ENCODE data around the gene TPK1.

The TPK1 gene

GRCh38 chr7:144862612-144863319 is 26.9 kb upstream of the TPK1 start:
- TF ChIP-seq CTCF (IDR thresholded peaks at IDR 0.05; ENCODE audit: borderline replicate concordance, insufficient read depth, low read depth, low read length): no peak
- no peak overlapping the region for H3K4me3 ChIP-seq (ENCODE audit: low read depth, low read length)

- H3K4me3 ChIP-seq (ENCODE audit: low read depth, low read length): no peak overlapping the region
- TF ChIP-seq CTCF (IDR thresholded peaks at IDR 0.05; ENCODE audit: borderline replicate concordance, insufficient read depth, low read depth, low read length): no peak
Measured at GRCh38 chr7:144859739-144860138, 23.9 kb upstream of the TPK1 start.

- TF ChIP-seq CTCF (IDR thresholded peaks at IDR 0.05; ENCODE audit: borderline replicate concordance, insufficient read depth, low read depth, low read length): no peak
- H3K4me3 ChIP-seq (ENCODE audit: low read depth, low read length): no peak overlapping the region
Measured at GRCh38 chr7:144857463-144857862, 21.6 kb upstream of the TPK1 start.

GRCh38 chr7:144854839-144855424 is 19.1 kb upstream of the TPK1 start:
- peak; percentile 34; the same call in 1 of the 2 replicates for TF ChIP-seq CTCF (IDR thresholded peaks at IDR 0.05; ENCODE audit: borderline replicate concordance, insufficient read depth, low read depth, low read length)
- no peak overlapping the region for H3K4me3 ChIP-seq (ENCODE audit: low read depth, low read length)

- no peak overlapping the region for H3K4me3 ChIP-seq (ENCODE audit: low read depth, low read length)
- no peak for TF ChIP-seq CTCF (IDR thresholded peaks at IDR 0.05; ENCODE audit: borderline replicate concordance, insufficient read depth, low read depth, low read length)
Measured at GRCh38 chr7:144853542-144853941, 17.7 kb upstream of the TPK1 start.

- no peak overlapping the region for H3K4me3 ChIP-seq (ENCODE audit: low read depth, low read length)
- TF ChIP-seq CTCF (IDR thresholded peaks at IDR 0.05; ENCODE audit: borderline replicate concordance, insufficient read depth, low read depth, low read length): no peak
Measured at GRCh38 chr7:144848078-144848477, 12.2 kb upstream of the TPK1 start.

- TF ChIP-seq CTCF (IDR thresholded peaks at IDR 0.05; ENCODE audit: borderline replicate concordance, insufficient read depth, low read depth, low read length): no peak
- no peak overlapping the region for H3K4me3 ChIP-seq (ENCODE audit: low read depth, low read length)
Measured at GRCh38 chr7:144842377-144842851, 6.6 kb upstream of the TPK1 start.

All from GM12875 (cell line).